ENCODE data around the gene C10orf62. TPM values are rescaled to one million over a fixed set of nuclear protein-coding genes. Genes with fewer than 3 reads are reported as not detected.
A peak's percentile ranks its signal among the peaks of the same experiment; 100 is the strongest.

The C10orf62 gene
- polyA plus RNA-seq, 3 donors, result not detected

DNA sequence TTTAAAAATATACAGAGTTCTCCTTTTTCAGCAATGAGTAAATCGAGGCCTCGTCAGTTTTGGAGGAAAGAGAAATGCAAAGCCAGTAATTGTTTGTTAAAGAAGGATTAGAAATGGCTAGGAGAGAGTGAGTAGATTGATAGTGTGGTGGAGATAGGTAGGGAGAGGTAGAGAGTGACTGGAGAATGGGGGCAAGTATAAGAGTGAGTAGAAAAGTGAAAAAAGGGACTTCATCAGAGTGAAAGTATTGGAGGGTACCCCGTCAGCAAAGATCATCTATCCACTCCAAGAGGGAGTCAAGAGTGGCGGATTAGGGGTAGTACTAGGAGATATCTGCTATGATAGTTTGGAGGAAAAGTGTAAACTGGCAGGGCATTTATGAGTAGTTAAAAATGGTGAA, 26.2 kb upstream of the C10orf62 start:
- H3K9me3 Mint-ChIP-seq, result peaks cover 3 to 13% (median 7%) of the 10 kb centered on the region in 7 donors
- Histone ChIP-seq H3K27me3 (ENCODE audit: control insufficient read depth in 2 of 2, insufficient read depth in 2 of 2, low read length in 2 of 2) (no peaks in the 10 kb centered on the region), H3K4me2 (replicated peaks; ENCODE audit: extremely low read depth, low read length, poor library complexity, severe bottlenecking) (no peak overlapping the region), H3K36me3 (replicated peaks in 1 of 2; ENCODE audit: control insufficient read depth in 1 of 2, insufficient read depth in 2 of 2, low read length in 2 of 2) (peaks cover 5 to 6% of the 10 kb centered on the region in 2 donors), H2AFZ (ENCODE audit: insufficient read depth, low read depth, low read length, poor library complexity, severe bottlenecking) (no peak overlapping the region), H3K4me1 (ENCODE audit: control insufficient read depth in 1 of 2, insufficient read depth in 2 of 2, low read length in 2 of 2) (no peaks in the 10 kb centered on the region), H3K27ac (ENCODE audit: low read depth in 1 of 2, low read length in 2 of 2) (no peak overlapping the region), H3K4me3 (replicated peaks in 1 of 3; ENCODE audit: low read depth in 2 of 3, low read length in 3 of 3) (no peak overlapping the region), H4K20me1 (ENCODE audit: insufficient read depth, low read length) (no peaks in the 10 kb centered on the region), H3K9me3 (replicated peaks in 1 of 2; ENCODE audit: control insufficient read depth in 1 of 2, insufficient read depth in 1 of 2, low read length in 2 of 2) (peaks cover 0 to 5% of the 10 kb centered on the region in 2 donors), H3K79me2 (ENCODE audit: insufficient read depth, low read length) (no peaks in the 10 kb centered on the region), H3K9ac (ENCODE audit: insufficient read depth, low read length, poor library complexity, severe bottlenecking) (no peak overlapping the region)
- WGBS (ENCODE audit: insufficient coverage), result 100% methylated on average over 2 of the region's 4 CpGs
- no peak overlapping the region for H3K4me3 Mint-ChIP-seq
- no peaks in the 10 kb centered on the region for H3K4me1 Mint-ChIP-seq
- TF ChIP-seq, protein P1, sequence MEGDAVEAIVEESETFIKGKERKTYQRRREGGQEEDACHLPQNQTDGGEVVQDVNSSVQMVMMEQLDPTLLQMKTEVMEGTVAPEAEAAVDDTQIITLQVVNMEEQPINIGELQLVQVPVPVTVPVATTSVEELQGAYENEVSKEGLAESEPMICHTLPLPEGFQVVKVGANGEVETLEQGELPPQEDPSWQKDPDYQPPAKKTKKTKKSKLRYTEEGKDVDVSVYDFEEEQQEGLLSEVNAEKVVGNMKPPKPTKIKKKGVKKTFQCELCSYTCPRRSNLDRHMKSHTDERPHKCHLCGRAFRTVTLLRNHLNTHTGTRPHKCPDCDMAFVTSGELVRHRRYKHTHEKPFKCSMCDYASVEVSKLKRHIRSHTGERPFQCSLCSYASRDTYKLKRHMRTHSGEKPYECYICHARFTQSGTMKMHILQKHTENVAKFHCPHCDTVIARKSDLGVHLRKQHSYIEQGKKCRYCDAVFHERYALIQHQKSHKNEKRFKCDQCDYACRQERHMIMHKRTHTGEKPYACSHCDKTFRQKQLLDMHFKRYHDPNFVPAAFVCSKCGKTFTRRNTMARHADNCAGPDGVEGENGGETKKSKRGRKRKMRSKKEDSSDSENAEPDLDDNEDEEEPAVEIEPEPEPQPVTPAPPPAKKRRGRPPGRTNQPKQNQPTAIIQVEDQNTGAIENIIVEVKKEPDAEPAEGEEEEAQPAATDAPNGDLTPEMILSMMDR (IDR thresholded peaks at IDR 0.05), result no peak
- DNase-seq, result no peak
- no peak overlapping the region for H3K27ac Mint-ChIP-seq
- H3K36me3 Mint-ChIP-seq, result peaks cover 6 to 8% of the 10 kb centered on the region in 2 donors
- intact Hi-C loops (cut with micrococcal nuclease), result no loop called here
- H3K27me3 Mint-ChIP-seq (ENCODE audit: low read depth in 3 of 3), result no peaks in the 10 kb centered on the region

DNA sequence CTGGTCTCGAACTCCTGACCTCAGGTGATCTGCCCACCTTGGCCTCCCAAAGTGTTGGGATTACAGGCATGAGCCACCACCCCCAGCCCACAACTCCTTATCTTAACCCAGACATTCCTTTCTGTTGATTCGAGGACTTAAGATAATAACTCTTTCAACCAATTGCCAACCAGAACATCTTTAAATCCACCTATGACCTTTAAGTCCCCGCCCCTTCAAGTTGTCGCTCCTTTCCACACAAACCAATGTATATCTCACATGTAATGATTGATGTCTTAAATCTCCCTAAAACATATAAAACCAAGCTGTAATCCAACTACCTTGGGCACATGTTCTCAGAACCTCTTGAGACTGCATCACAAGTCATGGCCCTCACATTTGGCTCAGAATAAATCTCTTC, 24.7 kb upstream of the C10orf62 start:
- peaks cover 0 to 5% of the 10 kb centered on the region in 2 donors for H3K9me3 ChIP-seq (replicated peaks in 1 of 2; ENCODE audit: control insufficient read depth in 1 of 2, insufficient read depth in 1 of 2, low read length in 2 of 2)
- no peak overlapping the region for H3K27ac ChIP-seq (ENCODE audit: low read depth in 1 of 2, low read length in 2 of 2)
- H3K4me1 ChIP-seq (ENCODE audit: control insufficient read depth in 1 of 2, insufficient read depth in 2 of 2, low read length in 2 of 2), result no peaks in the 10 kb centered on the region
- TF ChIP-seq, protein P1 (IDR thresholded peaks at IDR 0.05), result no peak
- no peaks in the 10 kb centered on the region for H3K79me2 ChIP-seq (ENCODE audit: insufficient read depth, low read length)
- WGBS (ENCODE audit: insufficient coverage), result 95% methylated on average over 3 of the region's 4 CpGs
- DNase-seq, result no peak
- H2AFZ ChIP-seq (ENCODE audit: insufficient read depth, low read depth, low read length, poor library complexity, severe bottlenecking), result no peak overlapping the region
- no peaks in the 10 kb centered on the region for H3K27me3 ChIP-seq (ENCODE audit: control insufficient read depth in 2 of 2, insufficient read depth in 2 of 2, low read length in 2 of 2)
- intact Hi-C loops (cut with micrococcal nuclease), result no loop called here
- H3K9ac ChIP-seq (ENCODE audit: insufficient read depth, low read length, poor library complexity, severe bottlenecking), result no peak overlapping the region
- no peak overlapping the region for H3K4me2 ChIP-seq (replicated peaks; ENCODE audit: extremely low read depth, low read length, poor library complexity, severe bottlenecking)
- peaks cover 17 to 21% of the 10 kb centered on the region in 2 donors for H3K36me3 ChIP-seq (replicated peaks in 1 of 2; ENCODE audit: control insufficient read depth in 1 of 2, insufficient read depth in 2 of 2, low read length in 2 of 2)
- H3K4me3 ChIP-seq (replicated peaks in 1 of 3; ENCODE audit: low read depth in 2 of 3, low read length in 3 of 3), result no peak overlapping the region
- Mint-ChIP-seq H3K36me3 (peaks cover 17 to 22% of the 10 kb centered on the region in 2 donors), H3K4me3 (no peak overlapping the region), H3K4me1 (no peaks in the 10 kb centered on the region), H3K9me3 (peaks cover 3 to 13% (median 7%) of the 10 kb centered on the region in 7 donors), H3K27ac (peak overlapping the region in 1 of 7 donors; percentile 75), H3K27me3 (ENCODE audit: low read depth in 3 of 3) (no peaks in the 10 kb centered on the region)
- no peaks in the 10 kb centered on the region for H4K20me1 ChIP-seq (ENCODE audit: insufficient read depth, low read length)
